PFSK-1 (cell line): ENCODE data around the gene GAB1.

ENCODE experiments used
- FOXP2 ChIP-seq: optimal IDR thresholded peaks from 2 replicates; pipeline ENCODE3; 2011; ENCODE audit warnings: borderline replicate concordance, control low read depth, inconsistent platforms; ENCODE audit not compliant: insufficient read depth; ENCODE audit errors: extremely low read length, extremely low read depth
- POLR2AphosphoS5 ChIP-seq: IDR thresholded peaks from 2 replicates; pipeline ENCODE4 v1.6.1; 2012; ENCODE audit warnings: low read depth, mild to moderate bottlenecking, control low read depth, low read length, moderate library complexity
- REST ChIP-seq, 2 experiments: IDR thresholded peaks; 2 replicates each; pipeline versions ENCODE4 v1.6.1 to v1.8.0; 2011 to 2012; ENCODE audit warnings: low read depth in 2 of 2, low read length in 2 of 2, control low read depth in 1 of 2, inconsistent platforms in 1 of 2, mild to moderate bottlenecking in 1 of 2, moderate library complexity in 1 of 2; ENCODE audit not compliant: insufficient read depth in 1 of 2
- SIN3A ChIP-seq: IDR thresholded peaks from 2 replicates; pipeline ENCODE4 v1.6.1; 2012; ENCODE audit warnings: mild to moderate bottlenecking, low read length, moderate library complexity, borderline replicate concordance; ENCODE audit not compliant: insufficient read depth
- TAF1 ChIP-seq: IDR thresholded peaks from 2 replicates; pipeline ENCODE4 v1.6.1; 2012; ENCODE audit warnings: low read length, control low read depth, borderline replicate concordance; ENCODE audit not compliant: insufficient read depth

GAB1 gene

GRCh38 chr4:143438710-143439109 is 102.0 kb downstream of the GAB1 start:
- TF ChIP-seq SIN3A (no peak), TAF1 (no peak), POLR2AphosphoS5 (no peak), REST (IDR thresholded peaks at IDR 0.05; ENCODE audit: insufficient read depth in 1 of 2, low read depth in 2 of 2, low read length in 2 of 2) (no peak), FOXP2 (no peak)

GRCh38 chr4:143441109-143441508 is 104.4 kb downstream of the GAB1 start:
- TF ChIP-seq SIN3A (no peak), REST (IDR thresholded peaks at IDR 0.05; ENCODE audit: insufficient read depth in 1 of 2, low read depth in 2 of 2, low read length in 2 of 2) (no peak), TAF1 (no peak), POLR2AphosphoS5 (no peak), FOXP2 (no peak)

- no peak for TF ChIP-seq TAF1
- no peak for TF ChIP-seq REST (IDR thresholded peaks at IDR 0.05; ENCODE audit: insufficient read depth in 1 of 2, low read depth in 2 of 2, low read length in 2 of 2)
- no peak for TF ChIP-seq FOXP2
- no peak for TF ChIP-seq POLR2AphosphoS5
- TF ChIP-seq SIN3A: no peak
Observed at GRCh38 chr4:143441678-143442077, 105.0 kb downstream of the GAB1 start.

- TF ChIP-seq POLR2AphosphoS5: no peak
- TF ChIP-seq FOXP2: no peak
- no peak for TF ChIP-seq TAF1
- no peak for TF ChIP-seq SIN3A
- TF ChIP-seq REST (IDR thresholded peaks at IDR 0.05; ENCODE audit: insufficient read depth in 1 of 2, low read depth in 2 of 2, low read length in 2 of 2): no peak
Observed at GRCh38 chr4:143443728-143444127, 107.1 kb downstream of the GAB1 start.

GRCh38 chr4:143451186-143451585 is 114.5 kb downstream of the GAB1 start:
- no peak for TF ChIP-seq SIN3A
- no peak for TF ChIP-seq POLR2AphosphoS5
- no peak for TF ChIP-seq TAF1
- TF ChIP-seq REST (IDR thresholded peaks at IDR 0.05; ENCODE audit: insufficient read depth in 1 of 2, low read depth in 2 of 2, low read length in 2 of 2): no peak
- TF ChIP-seq FOXP2: no peak
